Stimulated activated CD8-positive, alpha-beta memory T cell treated with anti-CD3 and anti-CD28 coated beads, Interleukin-12 subunit alpha, Interleukin-12 subunit beta, amount 100 ng/mL, for 1 hour (primary cell): ENCODE measurements around the gene RBBP6.
"Not testable (repeated sequence)": the region's sequence is repeated elsewhere in the genome, so short reads cannot be mapped to it uniquely, and the experiment has no call there.

ENCODE experiments used
- DNase-seq: peaks from one replicate; pipeline ENCODE4 v3.0.0-alpha.2; 2020; ENCODE audit warnings: low read depth

The RBBP6 gene, protein sequence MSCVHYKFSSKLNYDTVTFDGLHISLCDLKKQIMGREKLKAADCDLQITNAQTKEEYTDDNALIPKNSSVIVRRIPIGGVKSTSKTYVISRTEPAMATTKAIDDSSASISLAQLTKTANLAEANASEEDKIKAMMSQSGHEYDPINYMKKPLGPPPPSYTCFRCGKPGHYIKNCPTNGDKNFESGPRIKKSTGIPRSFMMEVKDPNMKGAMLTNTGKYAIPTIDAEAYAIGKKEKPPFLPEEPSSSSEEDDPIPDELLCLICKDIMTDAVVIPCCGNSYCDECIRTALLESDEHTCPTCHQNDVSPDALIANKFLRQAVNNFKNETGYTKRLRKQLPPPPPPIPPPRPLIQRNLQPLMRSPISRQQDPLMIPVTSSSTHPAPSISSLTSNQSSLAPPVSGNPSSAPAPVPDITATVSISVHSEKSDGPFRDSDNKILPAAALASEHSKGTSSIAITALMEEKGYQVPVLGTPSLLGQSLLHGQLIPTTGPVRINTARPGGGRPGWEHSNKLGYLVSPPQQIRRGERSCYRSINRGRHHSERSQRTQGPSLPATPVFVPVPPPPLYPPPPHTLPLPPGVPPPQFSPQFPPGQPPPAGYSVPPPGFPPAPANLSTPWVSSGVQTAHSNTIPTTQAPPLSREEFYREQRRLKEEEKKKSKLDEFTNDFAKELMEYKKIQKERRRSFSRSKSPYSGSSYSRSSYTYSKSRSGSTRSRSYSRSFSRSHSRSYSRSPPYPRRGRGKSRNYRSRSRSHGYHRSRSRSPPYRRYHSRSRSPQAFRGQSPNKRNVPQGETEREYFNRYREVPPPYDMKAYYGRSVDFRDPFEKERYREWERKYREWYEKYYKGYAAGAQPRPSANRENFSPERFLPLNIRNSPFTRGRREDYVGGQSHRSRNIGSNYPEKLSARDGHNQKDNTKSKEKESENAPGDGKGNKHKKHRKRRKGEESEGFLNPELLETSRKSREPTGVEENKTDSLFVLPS (N-terminal part only)

DNA sequence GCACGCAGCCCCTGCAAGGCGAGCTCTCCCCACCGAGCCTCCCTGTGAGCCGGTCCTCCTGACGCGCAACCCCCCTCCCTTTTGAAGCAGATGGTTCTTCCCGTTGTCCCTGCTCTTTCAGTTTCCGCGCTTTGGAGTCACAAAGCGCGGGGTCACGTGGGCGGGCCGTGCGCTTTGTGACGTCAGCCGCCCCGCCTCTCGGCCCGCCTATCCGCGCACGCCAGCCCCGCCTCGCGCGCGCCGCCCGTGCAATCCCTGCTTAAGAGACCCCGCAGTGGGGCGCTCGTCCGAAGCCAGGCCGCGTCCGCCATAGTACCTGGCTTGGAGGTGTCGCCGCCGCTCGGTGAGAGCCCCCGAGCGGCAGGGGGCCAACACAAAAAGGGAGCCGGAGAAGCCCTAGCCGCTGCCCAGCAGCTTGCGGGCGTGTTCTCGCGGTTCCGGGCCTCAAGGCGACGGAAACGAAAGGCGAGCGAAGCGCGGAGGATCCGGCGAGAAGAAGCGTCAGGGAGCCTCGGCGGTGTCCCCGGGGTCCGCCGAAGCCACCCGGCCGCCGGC is at the start of gene RBBP6:
Gene RBBP6 (plus strand): TSS at position 272 of the 555 bp plus-strand sequence. CDS start 1,061 bp downstream, outside the sequence.
- DNase-seq, result peak; percentile 85

DNA sequence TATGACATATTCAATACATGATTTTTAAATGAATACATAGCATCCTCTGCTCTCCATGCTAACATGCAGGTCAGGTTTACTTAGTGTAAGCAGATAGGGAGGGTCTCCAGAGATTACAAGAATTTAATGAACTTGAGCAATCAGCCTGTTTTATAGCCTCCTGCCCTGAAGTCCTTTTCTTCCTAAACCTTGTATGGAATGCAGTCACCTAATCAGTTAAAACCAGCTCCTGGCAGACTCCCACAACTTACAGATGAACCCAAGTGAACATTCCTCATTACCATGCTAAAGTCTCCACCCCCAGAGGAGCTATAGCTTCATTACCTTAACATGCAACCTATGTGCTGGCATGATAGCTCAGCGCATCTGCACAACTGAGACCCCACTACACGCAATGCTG is 48.5 kb upstream of the RBBP6 start:
- no peak for DNase-seq

DNA sequence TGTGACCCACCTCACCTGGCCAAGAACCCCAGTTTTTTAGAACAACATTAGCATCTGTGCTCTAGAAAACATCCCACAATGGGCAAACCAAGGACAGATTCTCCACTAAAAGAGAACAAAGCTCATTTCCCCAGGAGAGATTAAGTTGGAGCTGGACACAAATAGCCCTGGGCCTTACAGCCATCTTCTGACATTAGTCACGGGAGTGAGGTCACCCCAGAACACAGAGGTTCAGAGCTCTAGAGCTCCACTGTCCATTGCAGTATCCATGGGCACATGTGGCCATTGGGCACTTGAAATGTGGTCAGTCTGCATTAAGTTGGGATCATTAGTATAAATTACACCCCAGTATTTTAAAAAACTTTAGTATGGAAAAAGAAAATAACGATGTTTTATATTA is 47.6 kb upstream of the RBBP6 start:
- DNase-seq, result no peak

DNA sequence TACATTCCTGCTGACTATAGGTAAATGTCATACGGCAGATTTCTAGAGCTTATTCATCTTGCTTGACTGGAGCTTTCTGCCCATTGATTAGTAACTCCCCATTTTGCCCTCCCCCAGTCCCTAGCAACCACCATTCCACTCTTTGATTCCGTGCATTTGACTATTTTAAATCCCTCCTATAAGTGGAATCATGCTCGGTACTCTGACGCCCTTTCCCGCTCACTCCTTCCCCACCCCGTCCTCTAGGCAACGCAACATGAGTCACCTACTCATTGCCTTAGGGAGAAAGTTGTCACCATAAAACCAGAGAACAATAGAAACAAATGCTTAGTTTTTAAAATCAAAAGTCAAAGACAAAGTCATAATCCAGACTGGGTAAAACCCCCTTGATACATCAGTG is 45.5 kb upstream of the RBBP6 start:
- no peak for DNase-seq

DNA sequence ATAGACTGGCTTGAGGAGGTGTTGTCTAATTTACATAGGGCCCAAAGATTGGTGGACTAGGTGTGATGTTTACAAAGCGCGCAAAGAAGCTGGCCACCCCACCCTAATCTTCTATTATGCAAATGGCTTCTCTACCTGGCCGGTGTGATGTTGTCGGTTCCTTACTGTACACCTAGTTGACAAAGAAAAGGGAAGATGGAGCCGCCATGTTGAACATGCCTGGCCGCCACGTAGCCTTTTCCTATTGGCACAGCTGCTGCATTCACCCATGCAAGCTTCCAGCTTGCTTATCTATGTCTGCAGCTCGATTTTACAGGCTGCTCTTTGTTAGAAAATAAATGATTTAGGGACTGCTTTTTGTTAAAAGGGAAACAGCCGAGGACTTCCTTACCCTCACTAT is 44.2 kb upstream of the RBBP6 start:
- not testable (repeated sequence) for DNase-seq

DNA sequence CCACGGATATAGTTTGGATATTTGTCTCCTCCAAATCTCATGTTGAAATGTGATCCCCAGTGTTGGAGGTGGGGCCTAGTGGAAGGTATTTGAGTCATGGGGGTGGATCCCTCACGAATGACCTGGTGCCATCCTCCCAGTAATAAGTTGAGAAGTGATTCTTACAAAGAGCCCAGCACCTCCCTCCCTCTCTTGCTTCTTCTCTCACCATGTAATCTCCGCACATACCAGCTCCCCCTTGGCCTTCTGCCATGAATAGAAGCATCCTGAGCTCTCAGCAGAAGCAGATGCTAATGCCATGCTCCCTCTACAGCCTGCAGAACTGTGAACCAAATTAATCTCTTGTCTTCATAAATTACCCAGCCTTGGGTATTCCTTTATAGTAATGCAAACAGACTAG is 41.9 kb upstream of the RBBP6 start:
- no peak for DNase-seq

DNA sequence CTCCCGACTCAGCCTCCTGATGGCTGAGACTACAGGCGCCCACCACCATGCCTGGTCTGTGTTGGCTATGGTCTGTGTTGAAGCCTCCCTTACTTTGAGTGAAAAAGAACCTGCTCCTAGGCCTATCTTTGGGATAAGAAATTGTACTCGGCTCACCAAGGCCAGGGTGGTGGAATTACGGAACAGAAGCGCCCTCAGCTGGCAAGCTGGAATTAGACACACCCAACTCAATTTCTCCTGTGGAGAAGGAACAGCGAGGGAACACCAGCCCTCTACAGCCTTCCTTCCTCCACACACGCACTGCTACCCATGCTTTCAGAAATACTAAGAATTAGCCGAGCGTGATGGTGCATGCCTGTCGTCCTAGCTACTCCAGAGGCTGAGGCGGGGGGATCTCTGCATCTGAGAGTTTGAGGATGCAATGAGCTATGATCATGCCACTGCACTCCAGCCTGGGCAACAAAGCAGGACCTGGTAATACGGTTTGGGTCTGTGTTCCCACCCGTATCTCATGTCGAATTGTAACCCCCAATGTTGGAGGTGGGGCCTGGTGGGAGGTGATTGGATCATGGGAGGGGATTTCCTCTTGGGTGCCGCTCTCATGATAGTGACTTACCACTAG is 40.1 kb upstream of the RBBP6 start:
- no peak for DNase-seq

DNA sequence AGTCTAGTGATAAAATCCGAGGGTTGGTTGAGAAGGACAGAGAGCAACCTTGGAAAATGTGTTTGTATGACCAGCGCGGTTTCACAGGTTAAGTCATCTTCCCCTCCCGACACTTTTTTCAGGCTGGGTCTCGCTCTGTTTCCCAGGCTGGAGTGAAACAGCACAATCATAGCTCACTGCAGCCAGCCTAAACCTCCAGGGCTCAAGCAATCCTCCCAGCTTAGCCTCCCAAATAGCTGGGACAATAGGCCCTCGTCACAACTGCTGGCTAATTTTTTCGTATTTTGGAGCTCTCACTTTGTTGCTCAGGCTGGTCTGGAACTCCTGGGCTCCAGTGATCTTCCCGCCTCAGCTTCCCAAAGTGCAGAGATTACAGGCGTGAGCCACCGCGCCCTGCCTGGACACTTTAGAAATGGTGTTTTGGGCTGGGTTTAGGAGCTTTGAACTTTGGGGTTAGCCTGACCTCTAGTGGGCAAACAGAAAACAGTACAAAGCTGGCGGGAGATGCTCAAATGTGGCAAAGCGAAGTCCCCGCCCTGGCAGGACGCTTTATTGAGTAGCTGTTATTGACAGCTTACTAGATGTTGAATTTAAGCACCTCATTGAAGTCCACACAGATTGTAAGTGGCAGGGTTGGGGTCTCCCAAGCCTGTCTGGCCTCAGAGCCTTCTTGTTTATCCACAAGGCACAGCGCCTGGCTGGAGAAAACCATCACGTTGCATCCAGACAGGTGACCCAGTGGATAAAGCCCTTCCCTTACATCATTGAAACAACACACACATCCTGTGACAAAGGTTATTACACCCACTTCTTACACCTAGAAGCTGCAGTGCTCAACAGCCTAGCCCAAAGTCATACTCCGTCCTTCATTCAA is 34.7 kb upstream of the RBBP6 start:
- DNase-seq, result peak; percentile 40

DNA sequence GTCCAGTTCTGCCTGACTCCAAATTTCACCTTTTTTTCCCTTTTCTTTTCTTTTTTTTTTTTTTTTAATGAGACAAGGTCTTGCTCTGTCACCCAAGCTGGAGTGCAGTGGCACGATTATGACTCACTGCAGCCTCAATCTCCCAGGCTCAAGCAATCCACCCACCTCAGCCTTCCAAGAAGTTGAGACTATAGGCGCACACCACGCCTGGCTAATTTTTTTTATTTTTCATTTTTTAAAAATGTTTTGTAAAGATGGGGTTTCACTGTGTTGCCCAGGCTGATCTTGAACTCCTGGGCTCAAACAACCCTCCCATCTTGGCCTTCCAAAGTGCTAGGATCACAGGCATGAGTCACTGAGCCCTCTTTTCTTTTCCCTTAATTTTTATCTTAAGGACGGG is 33.4 kb upstream of the RBBP6 start:
- DNase-seq, result no peak

DNA sequence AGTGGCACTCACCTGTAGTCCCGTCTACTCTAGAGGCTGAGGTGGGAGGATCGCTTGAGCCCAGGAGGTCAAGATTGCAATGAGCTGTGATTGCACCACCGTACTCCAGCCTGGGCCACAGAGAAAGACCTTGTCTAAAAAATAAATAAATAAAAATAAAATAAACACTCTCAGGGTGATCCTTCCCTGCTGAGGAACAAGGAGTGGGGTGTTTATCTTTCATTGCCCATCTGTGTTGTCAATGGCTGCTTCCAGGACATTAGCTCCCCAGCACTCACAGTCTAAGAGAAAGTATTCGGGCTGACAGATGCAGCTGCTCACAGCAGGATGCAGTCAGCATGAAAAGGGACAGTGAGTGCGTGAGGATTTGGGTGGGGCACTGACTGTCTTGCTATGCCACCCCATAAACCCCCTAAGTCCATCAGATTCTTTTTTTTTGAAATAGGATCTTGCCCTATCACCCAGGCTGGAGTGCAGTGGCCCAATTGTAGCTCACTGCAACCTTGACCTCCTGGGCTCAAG is 31.3 kb upstream of the RBBP6 start:
- DNase-seq, result no peak

DNA sequence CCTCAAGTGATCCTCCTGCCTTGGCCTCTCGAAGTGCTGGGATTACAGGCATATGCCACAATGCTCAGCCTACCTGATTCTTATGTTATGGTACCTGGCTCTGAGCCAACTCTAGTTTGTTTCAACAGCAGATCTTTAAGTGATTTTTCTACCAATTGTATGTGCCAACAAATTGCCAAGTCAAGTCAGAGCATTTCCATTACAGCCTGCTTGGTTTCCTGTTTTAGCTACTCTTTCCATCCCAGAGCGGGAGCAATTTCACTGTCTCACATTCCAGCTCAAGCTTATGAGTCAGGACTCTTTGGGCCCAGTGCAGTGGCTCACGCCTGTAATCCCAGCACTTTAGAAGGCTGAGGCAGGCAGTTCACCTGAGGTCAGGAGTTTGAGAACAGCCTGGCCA is 30.8 kb upstream of the RBBP6 start:
- no peak for DNase-seq

DNA sequence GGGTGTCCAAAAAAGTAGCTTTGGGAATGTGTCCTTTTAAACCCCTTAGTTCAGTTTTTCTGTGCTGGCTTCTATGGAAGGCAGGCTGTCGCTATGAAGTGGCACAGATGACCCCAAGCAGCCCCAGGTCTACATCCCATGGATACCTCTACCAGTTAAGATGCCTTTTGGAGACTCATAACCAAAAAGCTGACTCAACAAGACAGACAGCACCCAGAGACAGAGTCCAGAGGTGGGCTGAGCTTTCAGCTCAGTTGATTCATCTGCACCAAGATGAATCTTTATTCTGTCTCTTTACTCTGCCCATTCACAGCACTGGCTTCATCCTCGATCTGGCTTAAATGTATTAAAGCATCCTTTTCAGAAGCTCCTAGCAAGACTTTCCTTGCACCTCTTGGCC is 29.8 kb upstream of the RBBP6 start:
- DNase-seq, result no peak

DNA sequence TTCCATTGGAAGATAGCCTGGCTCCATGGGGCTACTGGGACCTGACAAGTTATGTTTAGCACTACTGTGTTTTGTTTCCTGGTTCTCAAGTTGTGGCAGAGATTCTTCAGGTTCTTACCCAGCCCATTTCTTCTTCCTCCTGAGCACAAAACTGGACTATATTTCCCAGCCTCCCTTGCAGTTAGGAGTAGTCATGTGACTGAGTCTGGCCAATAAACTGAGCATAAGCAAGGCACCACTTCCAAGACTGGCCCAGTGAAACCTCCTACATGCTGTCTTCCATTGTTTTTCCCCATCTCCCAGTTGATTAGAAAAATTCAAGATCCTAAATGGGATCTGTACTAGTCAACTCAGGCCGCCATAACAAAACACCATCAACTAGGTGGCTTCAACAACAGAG is 28.2 kb upstream of the RBBP6 start:
- no peak for DNase-seq

DNA sequence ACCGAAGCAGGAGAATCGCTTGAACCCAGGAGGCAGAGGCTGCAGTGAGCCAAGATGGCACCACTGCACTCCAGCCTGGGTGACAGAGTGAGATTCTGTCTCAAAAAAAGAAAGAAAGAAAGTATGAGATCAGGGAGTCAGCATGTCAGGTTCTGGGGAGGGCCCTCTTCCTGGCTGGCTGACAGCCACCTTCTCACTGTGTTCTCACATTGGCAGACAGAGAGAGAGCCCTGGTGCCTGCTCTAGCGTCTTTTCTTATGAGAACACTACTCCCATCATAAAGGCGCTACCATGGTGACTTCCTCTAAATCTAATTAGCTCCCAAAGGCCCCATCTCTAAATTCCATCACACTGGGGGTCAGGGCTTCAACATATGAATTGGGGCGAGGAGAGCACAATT is 27.6 kb upstream of the RBBP6 start:
- DNase-seq, result no peak

DNA sequence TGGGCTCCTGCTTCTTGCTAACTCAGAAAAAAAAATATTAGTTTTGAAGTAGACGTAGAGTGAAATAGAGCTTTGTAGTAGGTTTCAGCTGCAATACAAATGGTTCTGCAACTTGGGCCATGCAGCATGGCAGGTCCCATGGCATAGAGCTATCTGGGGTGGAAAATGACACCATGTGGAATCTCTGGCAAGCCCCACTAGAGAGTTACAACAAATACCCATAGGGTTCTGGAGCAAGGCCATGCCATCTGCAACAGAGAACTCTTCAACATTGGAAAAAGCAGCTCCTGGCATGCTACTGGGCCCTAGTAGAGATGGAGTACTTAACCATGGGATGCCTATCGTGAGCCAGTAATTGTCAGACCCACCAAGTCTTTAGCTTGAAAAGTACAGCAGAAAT is 25.3 kb upstream of the RBBP6 start:
- no peak for DNase-seq

DNA sequence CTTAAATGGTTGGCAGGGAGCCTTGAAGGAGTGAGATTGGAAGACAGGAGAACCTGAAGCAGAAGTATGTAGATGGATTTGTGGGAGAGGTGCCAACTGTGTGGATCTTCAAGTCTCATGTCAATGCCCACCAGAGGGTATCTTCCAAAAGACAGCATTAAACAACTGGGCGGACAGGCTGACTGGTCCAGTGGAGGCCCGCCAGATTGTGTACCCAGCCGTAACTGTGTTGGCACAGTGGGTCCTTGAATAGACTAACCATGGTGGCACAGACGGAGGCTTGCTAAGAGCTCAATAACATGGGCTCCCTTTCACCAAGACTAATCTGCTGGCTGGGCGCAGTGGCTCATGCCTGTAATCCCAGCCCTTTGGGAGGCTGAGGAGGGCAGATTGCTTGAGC is 24.2 kb upstream of the RBBP6 start:
- no peak for DNase-seq

DNA sequence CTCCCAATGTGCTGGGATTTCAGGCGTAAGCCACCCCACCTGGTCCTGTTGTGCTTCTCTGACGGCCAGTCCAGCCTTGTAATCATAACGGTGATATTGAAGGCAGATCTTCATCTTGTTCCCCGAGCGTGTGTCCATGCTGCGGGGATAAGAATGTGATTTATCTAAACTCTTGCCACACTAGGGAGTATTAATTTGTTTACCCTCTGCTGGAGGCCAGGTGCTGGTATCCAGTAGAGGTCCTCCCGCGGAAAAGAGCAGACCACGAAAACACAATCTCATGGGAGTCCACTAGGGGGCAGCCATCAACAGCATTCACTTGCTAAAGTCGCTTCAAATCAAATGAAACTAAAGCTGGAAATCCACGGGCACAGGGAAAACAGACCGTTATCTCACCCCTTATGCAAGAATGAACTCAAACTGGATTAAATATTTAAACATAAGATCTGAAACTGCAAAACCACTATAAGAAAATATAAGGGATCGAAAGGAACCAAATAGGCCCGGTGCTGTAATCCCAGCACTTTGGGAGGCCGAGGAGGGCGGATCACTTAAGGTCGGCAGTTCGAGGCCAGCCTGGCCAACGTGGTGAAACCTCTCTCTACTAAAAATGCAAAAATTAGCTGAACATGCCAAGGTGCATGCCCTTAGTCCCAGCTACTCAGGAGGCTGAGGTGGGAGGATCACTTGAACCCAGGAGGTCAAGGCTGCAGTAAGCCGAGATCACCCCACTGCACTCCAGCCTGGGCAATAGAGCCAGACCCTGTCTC is 22.3 kb upstream of the RBBP6 start:
- DNase-seq, result peak; percentile 65

DNA sequence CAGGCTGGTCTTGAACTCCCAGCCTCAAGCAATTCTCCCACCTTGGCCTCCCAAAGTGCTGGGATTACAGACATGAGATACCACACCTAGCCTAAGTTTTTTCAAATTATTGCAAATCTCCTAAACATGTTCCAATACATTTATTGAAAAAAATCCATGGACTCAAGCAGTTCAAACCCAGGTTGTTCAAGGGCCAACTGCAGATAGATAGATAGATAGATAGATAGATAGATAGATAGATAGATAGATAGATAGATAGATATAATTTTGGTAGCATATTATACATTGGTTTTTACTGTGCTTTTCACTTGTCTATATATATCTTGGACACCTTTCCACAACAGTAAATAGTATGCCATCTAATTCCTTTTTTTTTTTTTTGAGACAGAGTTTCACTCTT is 20.9 kb upstream of the RBBP6 start:
- no peak for DNase-seq

DNA sequence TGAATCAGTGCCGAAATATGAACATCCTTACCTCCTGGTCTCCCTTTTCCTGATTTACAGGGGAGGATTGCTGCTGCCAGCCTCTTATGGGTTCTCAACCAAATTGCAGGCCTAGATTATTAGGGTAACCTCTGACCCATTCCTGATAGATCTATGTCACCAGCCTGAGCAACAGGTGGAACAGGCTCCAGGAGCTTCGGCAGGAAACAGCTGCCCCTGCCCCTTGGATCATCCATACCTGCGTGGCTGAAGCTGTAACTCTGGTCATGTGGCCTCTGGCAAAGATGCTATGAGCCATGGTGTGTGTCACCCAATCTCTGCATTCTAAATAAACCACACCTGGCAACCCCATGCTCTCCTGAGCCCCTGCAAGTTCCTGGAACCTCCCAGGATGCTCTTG is 18.4 kb upstream of the RBBP6 start:
- DNase-seq, result no peak

DNA sequence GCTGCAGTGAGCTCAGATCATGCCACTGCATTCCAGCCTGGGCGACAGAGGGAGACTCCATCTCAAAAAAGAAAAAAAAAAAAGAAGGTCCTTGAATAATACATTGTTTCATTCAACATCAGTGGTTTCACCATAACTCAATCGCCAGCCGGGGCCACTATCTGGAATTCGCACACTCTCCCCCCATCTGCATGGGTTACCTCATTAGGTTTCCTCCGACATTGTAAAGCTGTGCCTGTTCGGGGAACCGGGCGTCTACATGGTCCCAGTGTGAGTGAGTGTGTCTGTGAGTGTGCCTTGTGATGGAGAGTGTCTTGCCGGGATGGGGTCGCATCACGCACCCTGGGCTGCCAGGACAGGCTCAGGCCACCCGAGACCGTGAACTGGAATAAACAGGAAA is 16.6 kb upstream of the RBBP6 start:
- no peak for DNase-seq
